ENCODE results near the gene CAND2. TPM values are rescaled to one million over a fixed set of nuclear protein-coding genes. Genes with fewer than 3 reads are reported as not detected.
A peak's percentile ranks its signal among the peaks of the same experiment; 100 is the strongest.

The CAND2 gene
- total and polyA plus RNA-seq, 10 of the 15 experiments (the other 5 are each of a cell fraction or from before 2014, with no cell fraction given): 0.03 to 1.9 (median 0.52) TPM

- TF ChIP-seq NRF1 (conservative IDR thresholded peaks at IDR 0.05; ENCODE audit: low read depth, low read length) (0 out of 2 replicates have a peak, but pooled peaks have one; percentile 13), E2F8 (IDR thresholded peaks at IDR 0.05; ENCODE audit: low read depth, partially characterized antibody) (peak; percentile 99), WRNIP1 (IDR thresholded peaks at IDR 0.05; ENCODE audit: borderline replicate concordance, low read depth, low read length) (no peak; the same call in 1 of the 2 replicates), POLR2AphosphoS2 (IDR thresholded peaks at IDR 0.05; ENCODE audit: low read depth, low read length) (peak; percentile 97), RUNX3 (IDR thresholded peaks at IDR 0.05; ENCODE audit: low read length) (peak; percentile 9), FOS (IDR thresholded peaks at IDR 0.05; ENCODE audit: borderline replicate concordance, extremely low read depth, insufficient read length) (no peak), CTCF (IDR thresholded peaks at IDR 0.05 in 2 of 3, conservative IDR thresholded peaks at IDR 0.05 in 1 of 3; ENCODE audit: control insufficient read depth in 2 of 3, extremely low read depth in 1 of 3, insufficient read depth in 1 of 3, low read depth in 3 of 3, low read length in 3 of 3) (peak; percentile 74 to 88 (median 86)), ZNF24 (IDR thresholded peaks at IDR 0.05) (0 out of 2 replicates have a peak, but pooled peaks have one; percentile 39), ASH2L (IDR thresholded peaks at IDR 0.05; ENCODE audit: borderline replicate concordance, low read depth) (peak; percentile 94; the same call in 1 of the 2 replicates), PRDM15 (CRISPR knock-in tag; IDR thresholded peaks at IDR 0.05) (no peak), SMAD5 (IDR thresholded peaks at IDR 0.05; ENCODE audit: low read depth) (peak; percentile 96), PKNOX1 (IDR thresholded peaks at IDR 0.05) (peak; percentile 18; the same call in 1 of the 2 replicates), REST (IDR thresholded peaks at IDR 0.05; ENCODE audit: low read depth, low read length) (0 out of 2 replicates have a peak, but pooled peaks have one; percentile 50), NFIC (IDR thresholded peaks at IDR 0.05; ENCODE audit: low read depth, low read length) (peak; percentile 55; the same call in 1 of the 2 replicates)
Measured at GRCh38 chr3:12841149-12841969, 44.9 kb downstream of the CAND2 start, which contains the start of gene RPL32 (continued).

Data from GM12878 (cell line).